Measurements from ENCODE around the gene TTLL11.

- TF ChIP-seq CTCF (IDR thresholded peaks at IDR 0.05) = no peak
- TF ChIP-seq POLR2A (IDR thresholded peaks at IDR 0.05) = no peak
Observed at GRCh38 chr9:122011818-122012498, 81.2 kb downstream of the TTLL11 start.

Data from Peyer's patch (tissue), 4 donors.